ENCODE results near the gene MAP7D2.

The MAP7D2 gene

DNA sequence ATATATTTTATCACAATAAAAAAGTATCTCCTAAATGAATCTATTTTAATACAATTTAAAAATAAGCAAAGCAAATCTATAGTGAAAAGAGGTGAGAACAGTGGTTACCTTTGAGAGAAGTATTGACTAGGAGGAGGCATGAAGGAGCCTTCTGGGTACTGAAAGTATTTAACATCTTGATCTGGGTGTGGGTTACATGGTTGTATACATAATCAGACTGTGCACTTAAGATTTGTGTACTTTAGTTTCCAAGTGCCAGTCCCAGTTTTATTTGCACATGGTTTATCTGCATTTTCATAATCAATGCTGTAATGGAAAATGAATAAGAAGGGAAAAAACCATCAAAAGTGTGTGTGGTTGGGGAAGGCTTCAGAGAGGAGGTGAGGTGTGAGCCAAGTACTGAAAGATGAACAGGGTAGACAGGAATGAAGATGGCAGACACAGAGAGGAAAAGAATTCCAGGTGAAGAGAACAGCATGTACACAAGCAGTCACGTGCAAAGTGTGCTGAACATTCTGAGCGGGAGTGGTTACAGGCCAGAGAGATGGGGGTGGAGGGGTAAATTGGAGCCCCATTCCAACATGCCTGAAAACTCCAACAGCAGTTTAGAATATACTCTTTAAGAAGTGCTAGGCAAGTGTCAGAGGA is 14.6 kb downstream of the MAP7D2 start:
- TF ChIP-seq, protein P1, sequence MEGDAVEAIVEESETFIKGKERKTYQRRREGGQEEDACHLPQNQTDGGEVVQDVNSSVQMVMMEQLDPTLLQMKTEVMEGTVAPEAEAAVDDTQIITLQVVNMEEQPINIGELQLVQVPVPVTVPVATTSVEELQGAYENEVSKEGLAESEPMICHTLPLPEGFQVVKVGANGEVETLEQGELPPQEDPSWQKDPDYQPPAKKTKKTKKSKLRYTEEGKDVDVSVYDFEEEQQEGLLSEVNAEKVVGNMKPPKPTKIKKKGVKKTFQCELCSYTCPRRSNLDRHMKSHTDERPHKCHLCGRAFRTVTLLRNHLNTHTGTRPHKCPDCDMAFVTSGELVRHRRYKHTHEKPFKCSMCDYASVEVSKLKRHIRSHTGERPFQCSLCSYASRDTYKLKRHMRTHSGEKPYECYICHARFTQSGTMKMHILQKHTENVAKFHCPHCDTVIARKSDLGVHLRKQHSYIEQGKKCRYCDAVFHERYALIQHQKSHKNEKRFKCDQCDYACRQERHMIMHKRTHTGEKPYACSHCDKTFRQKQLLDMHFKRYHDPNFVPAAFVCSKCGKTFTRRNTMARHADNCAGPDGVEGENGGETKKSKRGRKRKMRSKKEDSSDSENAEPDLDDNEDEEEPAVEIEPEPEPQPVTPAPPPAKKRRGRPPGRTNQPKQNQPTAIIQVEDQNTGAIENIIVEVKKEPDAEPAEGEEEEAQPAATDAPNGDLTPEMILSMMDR (IDR thresholded peaks at IDR 0.05; ENCODE audit: low read depth, low read length) = no peak
- TF ChIP-seq EZH2phosphoT487 (IDR thresholded peaks at IDR 0.05; ENCODE audit: low read depth) = no peak
- Histone ChIP-seq H3K4me1 (ENCODE audit: low read length) (no peaks in the 10 kb centered on the region), H3K27ac (ENCODE audit: low read length) (no peak overlapping the region), H3K79me2 (ENCODE audit: low read length) (no peaks in the 10 kb centered on the region), H4K20me1 (ENCODE audit: insufficient read depth, low read length) (no peaks in the 10 kb centered on the region), H3K36me3 (replicated peaks; ENCODE audit: low read depth, low read length) (no peaks in the 10 kb centered on the region), H3K9me3 (ENCODE audit: insufficient read depth, low read length) (no peaks in the 10 kb centered on the region), H3K4me3 (ENCODE audit: low read length) (no peak overlapping the region), H3K4me2 (ENCODE audit: low read length) (no peak overlapping the region), H3K27me3 (ENCODE audit: low read depth, low read length) (no peaks in the 10 kb centered on the region), H2AFZ (ENCODE audit: low read depth, low read length) (no peak overlapping the region), H3K9ac (ENCODE audit: low read length) (no peak overlapping the region)

DNA sequence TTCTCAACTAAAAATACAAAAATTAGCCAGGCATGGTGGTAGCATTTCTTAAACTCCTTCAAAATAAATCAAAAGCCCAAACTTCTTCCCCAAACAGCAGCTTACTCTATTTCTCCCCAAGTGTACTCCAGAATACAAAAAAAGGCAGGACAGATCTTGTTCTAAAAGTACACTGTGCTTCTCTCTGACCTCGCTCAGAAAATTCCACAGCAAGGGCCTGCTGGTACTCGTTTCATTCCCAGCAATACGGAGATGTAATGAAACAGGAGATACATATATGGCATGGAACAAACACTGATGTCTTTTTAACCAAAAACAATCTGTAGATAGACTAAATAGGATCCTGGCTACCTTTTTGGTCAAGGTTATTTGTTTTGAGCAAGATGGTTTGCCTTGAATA is 25.2 kb downstream of the MAP7D2 start:
- H3K79me2 ChIP-seq (ENCODE audit: low read length) = no peaks in the 10 kb centered on the region
- H4K20me1 ChIP-seq (ENCODE audit: insufficient read depth, low read length) = no peaks in the 10 kb centered on the region
- H3K4me1 ChIP-seq (ENCODE audit: low read length) = no peaks in the 10 kb centered on the region
- H3K27me3 ChIP-seq (ENCODE audit: low read depth, low read length) = no peaks in the 10 kb centered on the region
- H3K4me2 ChIP-seq (ENCODE audit: low read length) = no peak overlapping the region
- H3K4me3 ChIP-seq (ENCODE audit: low read length) = no peak overlapping the region
- no peaks in the 10 kb centered on the region for H3K36me3 ChIP-seq (replicated peaks; ENCODE audit: low read depth, low read length)
- H2AFZ ChIP-seq (ENCODE audit: low read depth, low read length) = no peak overlapping the region
- TF ChIP-seq, protein P1 (IDR thresholded peaks at IDR 0.05; ENCODE audit: low read depth, low read length) = no peak
- no peak for TF ChIP-seq EZH2phosphoT487 (IDR thresholded peaks at IDR 0.05; ENCODE audit: low read depth)
- H3K9ac ChIP-seq (ENCODE audit: low read length) = no peak overlapping the region
- H3K9me3 ChIP-seq (ENCODE audit: insufficient read depth, low read length) = no peaks in the 10 kb centered on the region
- no peak overlapping the region for H3K27ac ChIP-seq (ENCODE audit: low read length)

DNA sequence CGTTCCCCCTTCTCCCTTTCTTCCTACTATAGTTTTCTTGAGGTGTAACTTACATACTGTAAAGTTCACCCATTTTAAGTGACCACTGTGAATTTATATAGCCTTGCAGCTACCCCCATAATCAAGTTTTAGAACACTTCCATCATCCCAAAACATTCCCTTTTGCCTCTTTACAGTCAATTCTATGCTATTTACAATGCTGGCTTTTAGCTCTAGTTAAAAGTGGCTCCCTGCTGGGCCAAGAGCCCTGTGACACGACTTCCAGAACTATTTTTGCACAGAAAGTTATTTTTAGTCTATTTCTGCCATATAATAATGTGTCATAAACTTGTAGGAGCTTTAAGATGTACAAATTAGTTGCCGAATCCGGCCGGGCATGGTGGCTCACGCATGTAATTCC is 26.9 kb downstream of the MAP7D2 start:
- Histone ChIP-seq H3K9ac (ENCODE audit: low read length) (no peak overlapping the region), H2AFZ (ENCODE audit: low read depth, low read length) (no peak overlapping the region), H3K36me3 (replicated peaks; ENCODE audit: low read depth, low read length) (no peaks in the 10 kb centered on the region), H3K27me3 (ENCODE audit: low read depth, low read length) (no peaks in the 10 kb centered on the region), H3K4me1 (ENCODE audit: low read length) (no peaks in the 10 kb centered on the region), H3K79me2 (ENCODE audit: low read length) (no peaks in the 10 kb centered on the region), H3K27ac (ENCODE audit: low read length) (no peak overlapping the region), H3K4me2 (ENCODE audit: low read length) (no peak overlapping the region), H3K9me3 (ENCODE audit: insufficient read depth, low read length) (no peaks in the 10 kb centered on the region), H4K20me1 (ENCODE audit: insufficient read depth, low read length) (no peaks in the 10 kb centered on the region), H3K4me3 (ENCODE audit: low read length) (no peak overlapping the region)
- TF ChIP-seq EZH2phosphoT487 (IDR thresholded peaks at IDR 0.05; ENCODE audit: low read depth) = no peak
- TF ChIP-seq, protein P1 (IDR thresholded peaks at IDR 0.05; ENCODE audit: low read depth, low read length) = no peak

DNA sequence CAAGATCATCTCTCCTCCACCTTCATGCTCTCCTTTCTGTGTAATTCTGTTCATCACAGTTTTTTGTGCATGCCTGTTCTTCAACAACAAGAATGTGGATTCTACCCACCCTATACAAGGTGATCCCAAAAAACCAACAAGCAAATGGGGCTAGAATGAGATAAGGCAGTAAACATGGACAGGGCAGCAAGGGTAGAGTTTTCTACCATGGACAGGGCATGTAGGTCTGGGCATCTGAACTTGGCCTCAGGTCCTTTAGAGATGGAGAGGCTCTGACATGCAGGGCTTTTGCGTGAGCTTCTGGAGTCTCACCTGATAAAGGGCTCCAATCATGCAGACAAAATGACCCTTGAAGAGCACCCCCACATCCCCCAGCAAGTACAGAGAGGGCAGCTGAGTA is 36.4 kb downstream of the MAP7D2 start:
- peaks cover 4% of the 10 kb centered on the region; the same call in 1 of the 2 replicates for H3K4me1 ChIP-seq (ENCODE audit: low read length)
- no peak overlapping the region for H3K27ac ChIP-seq (ENCODE audit: low read length)
- H3K79me2 ChIP-seq (ENCODE audit: low read length) = no peaks in the 10 kb centered on the region
- H3K27me3 ChIP-seq (ENCODE audit: low read depth, low read length) = no peaks in the 10 kb centered on the region
- H3K4me3 ChIP-seq (ENCODE audit: low read length) = no peak overlapping the region
- no peak overlapping the region for H2AFZ ChIP-seq (ENCODE audit: low read depth, low read length)
- H3K9ac ChIP-seq (ENCODE audit: low read length) = no peak overlapping the region
- no peak overlapping the region for H3K4me2 ChIP-seq (ENCODE audit: low read length)
- TF ChIP-seq, protein P1 (IDR thresholded peaks at IDR 0.05; ENCODE audit: low read depth, low read length) = no peak
- no peak for TF ChIP-seq EZH2phosphoT487 (IDR thresholded peaks at IDR 0.05; ENCODE audit: low read depth)
- no peaks in the 10 kb centered on the region for H3K9me3 ChIP-seq (ENCODE audit: insufficient read depth, low read length)
- H3K36me3 ChIP-seq (replicated peaks; ENCODE audit: low read depth, low read length) = no peaks in the 10 kb centered on the region
- H4K20me1 ChIP-seq (ENCODE audit: insufficient read depth, low read length) = no peaks in the 10 kb centered on the region
